Neural cell (in vitro differentiated cells): ENCODE results near the gene IQSEC2.

ENCODE experiments used
- EP300 ChIP-seq: fragments of 450-650 bp; conservative IDR thresholded peaks from 2 replicates; pipeline ENCODE4 v1.6.1; 2014; ENCODE audit warnings: antibody characterized with exemption, mild to moderate bottlenecking, moderate library complexity; ENCODE audit not compliant: poor library complexity, severe bottlenecking
- EZH2 ChIP-seq: fragments of 200-600, 300-800 bp; shearing (Covaris generic), sonication (generic); IDR thresholded peaks from 2 replicates; pipeline ENCODE4 v1.6.1; 2014; ENCODE audit warnings: antibody characterized with exemption, low read length, borderline replicate concordance, mild to moderate bottlenecking; ENCODE audit not compliant: insufficient read depth, poor library complexity, severe bottlenecking
- MXI1 ChIP-seq: fragments of 450-650 bp; conservative IDR thresholded peaks from 2 replicates; pipeline ENCODE4 v1.6.1; 2014; ENCODE audit warnings: antibody characterized with exemption, mild to moderate bottlenecking; ENCODE audit not compliant: poor library complexity, severe bottlenecking
- POLR2AphosphoS5 ChIP-seq: IDR thresholded peaks from 2 replicates; pipeline ENCODE4 v1.6.1; 2012
- TF ChIP-seq, protein P1 (sequence below): fragments of 450-650 bp; IDR thresholded peaks from 2 replicates; pipeline ENCODE4 v1.5.1; 2014; ENCODE audit warnings: antibody characterized with exemption, mild to moderate bottlenecking, moderate library complexity; ENCODE audit not compliant: poor library complexity, severe bottlenecking

DNA sequence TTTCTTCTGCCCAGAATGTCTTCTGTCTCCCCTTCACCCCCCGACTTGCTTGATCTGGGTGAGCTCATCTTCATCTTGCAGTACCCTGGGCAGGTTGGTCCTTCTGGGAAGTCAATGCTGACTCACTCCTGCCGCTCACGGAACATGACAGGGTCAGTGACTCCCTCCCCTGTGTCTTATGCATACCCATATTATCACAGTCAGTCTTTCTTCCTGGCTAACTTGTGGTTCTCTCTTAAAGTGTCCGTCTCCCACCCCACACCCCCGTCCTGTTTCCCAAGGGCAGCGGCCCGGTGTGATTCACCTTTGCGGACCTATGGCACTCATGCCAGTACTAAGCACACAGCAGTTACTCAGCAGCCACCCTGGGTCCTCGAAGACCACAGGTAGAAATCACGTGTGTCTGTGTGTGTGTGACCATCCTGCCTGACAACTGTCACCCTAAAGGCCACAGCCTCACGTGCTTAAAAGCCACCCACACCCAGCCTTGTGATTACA is 17.7 kb downstream of the IQSEC2 start:
- TF ChIP-seq, protein P1, sequence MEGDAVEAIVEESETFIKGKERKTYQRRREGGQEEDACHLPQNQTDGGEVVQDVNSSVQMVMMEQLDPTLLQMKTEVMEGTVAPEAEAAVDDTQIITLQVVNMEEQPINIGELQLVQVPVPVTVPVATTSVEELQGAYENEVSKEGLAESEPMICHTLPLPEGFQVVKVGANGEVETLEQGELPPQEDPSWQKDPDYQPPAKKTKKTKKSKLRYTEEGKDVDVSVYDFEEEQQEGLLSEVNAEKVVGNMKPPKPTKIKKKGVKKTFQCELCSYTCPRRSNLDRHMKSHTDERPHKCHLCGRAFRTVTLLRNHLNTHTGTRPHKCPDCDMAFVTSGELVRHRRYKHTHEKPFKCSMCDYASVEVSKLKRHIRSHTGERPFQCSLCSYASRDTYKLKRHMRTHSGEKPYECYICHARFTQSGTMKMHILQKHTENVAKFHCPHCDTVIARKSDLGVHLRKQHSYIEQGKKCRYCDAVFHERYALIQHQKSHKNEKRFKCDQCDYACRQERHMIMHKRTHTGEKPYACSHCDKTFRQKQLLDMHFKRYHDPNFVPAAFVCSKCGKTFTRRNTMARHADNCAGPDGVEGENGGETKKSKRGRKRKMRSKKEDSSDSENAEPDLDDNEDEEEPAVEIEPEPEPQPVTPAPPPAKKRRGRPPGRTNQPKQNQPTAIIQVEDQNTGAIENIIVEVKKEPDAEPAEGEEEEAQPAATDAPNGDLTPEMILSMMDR = no peak
- TF ChIP-seq EP300 (no peak), POLR2AphosphoS5 (no peak), EZH2 (no peak), MXI1 (no peak)
